Endothelial cell of umbilical vein (primary cell): ENCODE results near the gene PRAMEF10. TPM values are rescaled to one million over a fixed set of nuclear protein-coding genes. Genes with fewer than 3 reads are reported as not detected.
"Not testable (repeated sequence)": the region's sequence is repeated elsewhere in the genome, so short reads cannot be mapped to it uniquely, and the experiment has no call there.

Source experiments
- BruUV-seq: library from RNA; stranded (reverse); fragments of 400-500 nt; replicated peaks from 2 replicates; lab custom pipeline; 2021; lab: Mats Ljungman, UMichigan
- CTCF ChIA-PET: fragments of 300-600, 350-600 bp; sonication (Branson Sonifier 250); formaldehyde crosslinking; loops from one replicate; lab custom pipeline; 2021; ENCODE audit warnings: antibody characterized with exemption, inconsistent platforms; lab: Charles Lee
- POLR2A ChIA-PET: fragments of 300-600, 350-600 bp; sonication (Branson Sonifier 250); formaldehyde crosslinking; loops from one replicate; lab custom pipeline; 2021; ENCODE audit warnings: antibody characterized with exemption, inconsistent platforms; lab: Charles Lee
- DNase-seq: peaks from one replicate; pipeline ENCODE4 v3.0.0-alpha.2; 2011; ENCODE audit warnings: low read depth, low spot score
- FAIRE-seq: peaks from 2 replicates; lab custom pipeline; 2011; peaks lifted over from hg19 to GRCh38; lab: Jason Lieb, UNC
- H2AFZ ChIP-seq: 2 replicates; pipeline ENCODE4 v1.6.0; 2012; ENCODE audit warnings: low read depth, low read length, control low read depth, inconsistent platforms
- H3K27ac ChIP-seq: 2 replicates; pipeline ENCODE4 v1.5.1; 2011; ENCODE audit warnings: low read depth, mild to moderate bottlenecking, control low read depth, low read length, moderate library complexity; ENCODE audit not compliant: insufficient read depth
- H3K27me3 ChIP-seq, 2 experiments: 2 replicates each; pipeline versions ENCODE4 v1.6.0 to v1.6.1; 2011; ENCODE audit warnings: low read length in 2 of 2, mixed read lengths in 1 of 2; ENCODE audit not compliant: control insufficient read depth in 2 of 2, insufficient read depth in 2 of 2
- H3K36me3 ChIP-seq, 2 experiments: 2 replicates in 1 of 2; 3 replicates in 1 of 2; pipeline ENCODE4 v1.5.1; 2011; ENCODE audit warnings: low read length in 2 of 2, mild to moderate bottlenecking in 1 of 2, moderate library complexity in 1 of 2; ENCODE audit not compliant: control insufficient read depth in 2 of 2, insufficient read depth in 2 of 2; ENCODE audit errors: extremely low read depth in 1 of 2
- H3K4me1 ChIP-seq: 3 replicates; pipeline ENCODE4 v1.5.1; 2011; ENCODE audit warnings: mild to moderate bottlenecking, low read length; ENCODE audit not compliant: control insufficient read depth, insufficient read depth; ENCODE audit errors: extremely low read depth
- H3K4me2 ChIP-seq: 2 replicates; pipeline ENCODE4 v1.6.1; 2011; ENCODE audit warnings: low read length, control low read depth, mixed read lengths; ENCODE audit not compliant: insufficient read depth
- H3K4me3 ChIP-seq, 3 experiments: fragments of 200-600 bp in 1 of 3; sonication (generic), shearing (Covaris generic) in 1 of 3; replicated peaks in 1 of 3; 2 replicates each; pipeline ENCODE4 v1.5.1; 2011 to 2016; ENCODE audit warnings: control low read depth in 3 of 3, low read length in 3 of 3, mild to moderate bottlenecking in 2 of 3, inconsistent platforms in 1 of 3, low read depth in 1 of 3, moderate library complexity in 1 of 3; ENCODE audit not compliant: insufficient read depth in 1 of 3
- H3K79me2 ChIP-seq: 2 replicates; pipeline ENCODE4 v1.6.0; 2012; ENCODE audit warnings: low read length, inconsistent platforms; ENCODE audit not compliant: control insufficient read depth, insufficient read depth
- H3K9ac ChIP-seq: replicated peaks from 2 replicates; pipeline ENCODE3; 2011; ENCODE audit warnings: low read length, control low read depth; ENCODE audit not compliant: insufficient read depth; ENCODE audit errors: extremely low read depth
- H3K9me1 ChIP-seq: replicated peaks from 3 replicates; pipeline ENCODE4 v1.6.0; 2011; ENCODE audit warnings: mild to moderate bottlenecking, low read length; ENCODE audit not compliant: control insufficient read depth, insufficient read depth; ENCODE audit errors: extremely low read depth
- H3K9me3 ChIP-seq: replicated peaks from 2 replicates; pipeline ENCODE4 v1.5.1; 2012; ENCODE audit warnings: low read length, inconsistent platforms; ENCODE audit not compliant: control insufficient read depth, insufficient read depth
- H4K20me1 ChIP-seq: replicated peaks from 2 replicates; pipeline ENCODE3; 2011; ENCODE audit warnings: mild to moderate bottlenecking, low read length; ENCODE audit not compliant: control insufficient read depth, insufficient read depth; ENCODE audit errors: extremely low read depth
- dilution Hi-C: fragments of 300-500 bp; cut with MboI; formaldehyde crosslinking; loops from one replicate; pipeline ENCODE4 v1.15.0; 2019; ENCODE audit warnings: low sequenced_read_pairs; ENCODE audit not compliant: extremely low pct_ligation_motif_present
- intact Hi-C: fragments of 100-400 bp; cut with micrococcal nuclease; formaldehyde crosslinking; loops from one replicate; pipeline ENCODE4 v1.10.0; 2022
- polyA plus RNA-seq, 4 experiments: library from polyadenylated mRNA; depleted of rRNA in 3 of 4; stranded (reverse) in 3 of 4; unstranded in 1 of 4; fragments of >200 nt; gene quantifications; 2 replicates each; pipeline versions ENCODE4 v1.2.1 to v1.2.3, GENCODE V29; 2011 to 2012; ENCODE audit warnings: missing spikeins in 1 of 4
- total RNA-seq: library from RNA; stranded (reverse); gene quantifications from 2 replicates; pipeline ENCODE4 v1.2.3, GENCODE V29; 2021

Gene PRAMEF10
- total and polyA plus RNA-seq, 2 donors (not counting 3 experiments of a cell fraction or from before 2014, with no cell fraction given): not detected

DNA sequence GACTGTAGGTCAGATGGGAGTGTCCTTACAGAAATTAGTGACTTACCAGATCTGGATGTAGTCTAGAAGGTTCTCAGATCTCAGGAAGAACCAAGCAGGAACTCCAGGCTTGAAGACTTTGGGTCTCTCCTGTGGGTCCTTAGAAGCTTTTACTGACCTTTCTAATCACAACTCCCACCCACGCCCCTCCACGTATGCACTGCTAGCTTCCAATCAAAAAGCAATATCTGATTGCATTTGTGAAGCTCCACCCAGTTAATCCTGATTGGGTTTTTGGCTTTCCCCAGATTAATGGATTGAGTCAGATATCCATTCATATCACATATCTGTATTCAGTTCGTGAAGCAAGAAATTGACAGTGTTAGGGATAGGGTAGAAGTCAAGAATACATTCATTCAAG, 12.0 kb downstream of the PRAMEF10 start, which contains the start of gene PRAMEF4:
Gene PRAMEF4, minus strand, starts transcription at position 101 of the 400 bp plus-strand sequence. CDS start 2,807 bp downstream, outside the sequence.
- BruUV-seq: not testable (repeated sequence)

DNA sequence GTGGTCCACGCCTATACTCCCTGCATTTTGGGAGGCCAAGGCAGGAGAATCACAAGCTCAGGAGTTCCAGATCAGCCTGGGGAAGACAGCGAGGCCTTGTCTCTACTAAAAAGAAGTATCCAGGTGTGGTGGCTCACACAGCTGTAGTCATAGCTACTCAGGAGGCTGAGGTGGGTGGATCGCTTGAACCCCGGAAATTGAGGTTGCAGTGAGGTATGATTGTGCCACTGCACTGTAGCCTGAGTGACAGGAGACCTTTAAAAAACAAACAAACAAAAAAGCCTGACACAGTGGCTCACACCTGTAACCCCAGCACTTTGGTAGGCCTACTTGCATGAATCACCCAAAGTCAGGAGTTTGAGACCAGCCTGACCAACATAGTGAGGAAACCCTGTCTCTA, 19.6 kb downstream of the PRAMEF10 start:
- H3K4me2 ChIP-seq, H3K9me3 ChIP-seq, FAIRE-seq, H3K27ac ChIP-seq, H3K9ac ChIP-seq, H4K20me1 ChIP-seq, H3K36me3 ChIP-seq, H3K4me3 ChIP-seq, intact Hi-C loops, H3K27me3 ChIP-seq, CTCF ChIA-PET, H3K9me1 ChIP-seq, dilution Hi-C loops, BruUV-seq, H3K79me2 ChIP-seq, H3K4me1 ChIP-seq, H2AFZ ChIP-seq, DNase-seq, POLR2A ChIA-PET: not testable (repeated sequence)

More for the DNA sequence above, 12.0 kb downstream of the PRAMEF10 start, which contains the start of gene PRAMEF4:
- H3K9ac ChIP-seq, H3K27ac ChIP-seq, H3K27me3 ChIP-seq, FAIRE-seq, H4K20me1 ChIP-seq, H3K9me3 ChIP-seq, dilution Hi-C loops, DNase-seq, CTCF ChIA-PET, intact Hi-C loops, H3K4me1 ChIP-seq, POLR2A ChIA-PET, H3K9me1 ChIP-seq, H2AFZ ChIP-seq, H3K4me2 ChIP-seq, H3K36me3 ChIP-seq, H3K4me3 ChIP-seq, H3K79me2 ChIP-seq: not testable (repeated sequence)

GRCh38 chr1:12863131-12863880, 34.8 kb downstream of the PRAMEF10 start:
- H3K9me1 ChIP-seq, H3K79me2 ChIP-seq, H3K27ac ChIP-seq, H3K9me3 ChIP-seq, H4K20me1 ChIP-seq, DNase-seq, H3K4me1 ChIP-seq, H3K4me2 ChIP-seq, dilution Hi-C loops, intact Hi-C loops, FAIRE-seq, H3K27me3 ChIP-seq, H3K9ac ChIP-seq, CTCF ChIA-PET, H3K4me3 ChIP-seq, POLR2A ChIA-PET, H2AFZ ChIP-seq, BruUV-seq, H3K36me3 ChIP-seq: not testable (repeated sequence)

DNA sequence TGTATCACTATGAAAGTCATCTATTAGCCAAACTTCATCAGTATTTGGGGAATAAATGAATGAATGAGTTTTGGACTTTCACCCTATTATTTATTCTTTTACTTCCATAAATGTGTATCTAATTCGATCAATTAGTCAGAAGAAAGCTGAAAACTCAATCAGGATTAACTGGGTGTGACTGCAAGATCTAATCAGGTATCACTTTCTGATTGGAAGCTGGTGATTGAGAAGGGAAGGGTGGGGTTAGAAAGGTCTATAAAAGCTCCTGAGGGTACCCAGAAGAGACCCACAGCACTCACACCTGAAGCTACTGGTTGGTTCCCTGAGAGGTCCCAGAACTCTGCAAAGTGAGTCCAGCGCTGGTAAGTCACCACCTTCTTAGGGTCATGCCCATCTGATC, 41.3 kb downstream of the PRAMEF10 start, which contains the start of gene PRAMEF2:
Gene PRAMEF2, plus strand, starts transcription at position 301 of the 400 bp plus-strand sequence. CDS start 1,924 bp downstream, outside the sequence.
- not testable (repeated sequence) for FAIRE-seq

More for the DNA sequence above, 41.3 kb downstream of the PRAMEF10 start, which contains the start of gene PRAMEF2:
- H3K9me3 ChIP-seq, H3K9ac ChIP-seq, intact Hi-C loops, H3K9me1 ChIP-seq, H2AFZ ChIP-seq, H3K4me1 ChIP-seq, dilution Hi-C loops, DNase-seq, BruUV-seq, H3K27me3 ChIP-seq, POLR2A ChIA-PET, H4K20me1 ChIP-seq, H3K36me3 ChIP-seq, H3K27ac ChIP-seq, H3K79me2 ChIP-seq, H3K4me3 ChIP-seq, CTCF ChIA-PET, H3K4me2 ChIP-seq: not testable (repeated sequence)
